ENCODE data around the gene GIPC2. TPM values are rescaled to one million over a fixed set of nuclear protein-coding genes. Genes with fewer than 3 reads are reported as not detected.

The GIPC2 gene
- total and polyA plus RNA-seq, 9 of the 15 experiments (the other 6 are each of a cell fraction or from before 2014, with no cell fraction given), result 0.01 to 0.05 (median 0.04) TPM; not detected in 3

- BruUV-seq (replicated peaks), result no TSS peak
- WGBS (ENCODE audit: insufficient coverage, low coverage, missing lambda C conversion rate), result 0% methylated on average over 2 of the region's 2 CpGs
- Histone ChIP-seq H3K4me1 (replicated peaks in 1 of 2; ENCODE audit: control insufficient read depth in 2 of 2, insufficient read depth in 2 of 2, low read length in 2 of 2) (no peaks in the 10 kb centered on the region), H3K79me2 (ENCODE audit: control insufficient read depth, insufficient read depth, low read length) (no peaks in the 10 kb centered on the region), H3K9me1 (ENCODE audit: control insufficient read depth, insufficient read depth, low read length) (no peaks in the 10 kb centered on the region), H4K20me1 (replicated peaks; ENCODE audit: control insufficient read depth, insufficient read depth, low read length) (no peaks in the 10 kb centered on the region), H3K4me2 (ENCODE audit: insufficient read depth, low read length) (no peak overlapping the region), H3K36me3 (ENCODE audit: control insufficient read depth, insufficient read depth, low read length) (no peaks in the 10 kb centered on the region), H3K4me3 (no peak overlapping the region), H3K27me3 (ENCODE audit: control insufficient read depth in 2 of 2, insufficient read depth in 2 of 2, low read length in 2 of 2) (no peaks in the 10 kb centered on the region), H3K27ac (ENCODE audit: extremely low read depth, low read depth, low read length) (no peak overlapping the region), H2AFZ (ENCODE audit: low read depth, low read length) (no peak overlapping the region), H3K9ac (ENCODE audit: insufficient read depth in 1 of 2, low read depth in 2 of 2, low read length in 2 of 2) (no peak overlapping the region), H3K9me3 (replicated peaks; ENCODE audit: control insufficient read depth, insufficient read depth, low read depth, low read length) (no peaks in the 10 kb centered on the region)
- ATAC-seq (no peak), FAIRE-seq (no peak), DNase-seq (ENCODE audit: extremely low read depth in 1 of 4, low spot score in 3 of 4) (no peak)
- ChIA-PET POLR2A (interaction anchor here (1.1 kb wide), 1 partner anchor 10 kb away, joined by 4 read pairs; no protein-coding TSS in a partner anchor), CTCF (ENCODE audit: low intra/inter-chr PET ratio) (no interaction called here)
- intact Hi-C loops (cut with micrococcal nuclease) (no loop called here), in situ Hi-C loops (cut with MboI) (no loop called here)
- TF ChIP-seq NFRKB (IDR thresholded peaks at IDR 0.05; ENCODE audit: low read depth), result no peak
- no peak for TF ChIP-seq KLF1 (tag; IDR thresholded peaks at IDR 0.05)
- TF ChIP-seq HOMEZ (CRISPR knock-in tag; IDR thresholded peaks at IDR 0.05), result no peak
- TF ChIP-seq CREB5 (CRISPR knock-in tag; IDR thresholded peaks at IDR 0.05), result no peak
- TF ChIP-seq ZNF274 (IDR thresholded peaks at IDR 0.05; ENCODE audit: borderline replicate concordance, low read depth, low read length), result no peak
- no peak for TF ChIP-seq PHTF2 (CRISPR knock-in tag; IDR thresholded peaks at IDR 0.05)
- no peak for TF ChIP-seq ZNF780A (CRISPR knock-in tag; IDR thresholded peaks at IDR 0.05)
- no peak for TF ChIP-seq ZNF609 (CRISPR knock-in tag; IDR thresholded peaks at IDR 0.05; ENCODE audit: borderline replicate concordance)
- TF ChIP-seq GABPB1 (CRISPR knock-in tag; IDR thresholded peaks at IDR 0.05), result no peak
- TF ChIP-seq ZNF212 (CRISPR knock-in tag; IDR thresholded peaks at IDR 0.05), result no peak
- TF ChIP-seq ZNF143 (CRISPR knock-in tag; IDR thresholded peaks at IDR 0.05), result no peak
- no peak for TF ChIP-seq ZNF12 (CRISPR knock-in tag; IDR thresholded peaks at IDR 0.05)
Observed at GRCh38 chr1:78170859-78171258, 125.1 kb downstream of the GIPC2 start.

All from K562 (cell line).